HL-60 (cell line): ENCODE results near the gene SLCO2A1.

Experiments used
- DNase-seq, 2 experiments: peaks; one replicate each; pipeline ENCODE4 v3.0.0-alpha.2; 2010 to 2020; ENCODE audit warnings: low read depth in 1 of 2, low spot score in 1 of 2
- H3K27ac ChIP-seq: fragments of 250-450 bp; sonication (Bioruptor Pico); replicated peaks from 2 replicates; pipeline ENCODE4 v1.5.1; 2020; ENCODE audit warnings: mild to moderate bottlenecking, moderate library complexity
- H3K27me3 ChIP-seq: fragments of 250-450 bp; sonication (Bioruptor Pico); 2 replicates; pipeline ENCODE4 v1.5.1; 2021; ENCODE audit warnings: mild to moderate bottlenecking, moderate library complexity; ENCODE audit not compliant: insufficient read depth, poor library complexity, severe bottlenecking
- H3K4me3 ChIP-seq: replicated peaks from 2 replicates; pipeline ENCODE4 v1.5.1; 2011; ENCODE audit warnings: mild to moderate bottlenecking, control low read depth, low read length; ENCODE audit not compliant: insufficient read depth
- GABPA ChIP-seq: IDR thresholded peaks from 2 replicates; pipeline ENCODE4 v1.6.1; 2012; ENCODE audit warnings: low read depth
- POLR2AphosphoS5 ChIP-seq: IDR thresholded peaks from 2 replicates; pipeline ENCODE4 v1.6.1; 2012; ENCODE audit warnings: low read depth
- SPI1 ChIP-seq: IDR thresholded peaks from 2 replicates; pipeline ENCODE4 v1.6.1; 2012; ENCODE audit warnings: low read depth, mild to moderate bottlenecking, borderline replicate concordance
- TF ChIP-seq, protein P1 (sequence below): IDR thresholded peaks from one replicate; pipeline ENCODE4 v1.5.1; 2011; ENCODE audit warnings: low read length, control low read depth, inconsistent platforms; ENCODE audit not compliant: insufficient read depth
- TF ChIP-seq, protein P2 (sequence below): IDR thresholded peaks from 2 replicates; pipeline ENCODE4 v1.6.1; 2012; ENCODE audit warnings: low read depth; ENCODE audit not compliant: insufficient replicate concordance

Gene SLCO2A1

DNA sequence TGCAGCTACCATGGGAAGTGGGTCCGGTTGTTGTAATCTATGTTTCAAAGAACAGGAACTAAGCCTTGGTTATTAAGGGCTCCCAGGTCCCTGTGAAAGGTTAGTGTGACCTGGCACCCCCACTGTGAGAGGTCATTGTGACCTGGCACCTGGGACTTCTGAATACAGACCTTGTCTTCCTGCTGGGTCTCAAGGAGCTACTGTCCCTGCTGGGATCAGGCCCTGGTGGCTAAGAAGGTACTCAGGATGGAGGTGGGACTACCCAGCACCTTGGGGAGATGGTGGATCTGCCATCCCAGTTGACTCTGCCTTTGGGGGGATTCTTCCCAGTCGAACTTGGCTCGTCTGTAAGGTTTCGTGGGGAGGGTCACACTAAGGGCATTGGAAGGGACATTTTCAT lies 10.3 kb upstream of the SLCO2A1 start:
- no peak overlapping the region for H3K27ac ChIP-seq
- H3K4me3 ChIP-seq: no peak overlapping the region
- TF ChIP-seq GABPA (no peak), SPI1 (no peak), POLR2AphosphoS5 (no peak)
- TF ChIP-seq, protein P1, sequence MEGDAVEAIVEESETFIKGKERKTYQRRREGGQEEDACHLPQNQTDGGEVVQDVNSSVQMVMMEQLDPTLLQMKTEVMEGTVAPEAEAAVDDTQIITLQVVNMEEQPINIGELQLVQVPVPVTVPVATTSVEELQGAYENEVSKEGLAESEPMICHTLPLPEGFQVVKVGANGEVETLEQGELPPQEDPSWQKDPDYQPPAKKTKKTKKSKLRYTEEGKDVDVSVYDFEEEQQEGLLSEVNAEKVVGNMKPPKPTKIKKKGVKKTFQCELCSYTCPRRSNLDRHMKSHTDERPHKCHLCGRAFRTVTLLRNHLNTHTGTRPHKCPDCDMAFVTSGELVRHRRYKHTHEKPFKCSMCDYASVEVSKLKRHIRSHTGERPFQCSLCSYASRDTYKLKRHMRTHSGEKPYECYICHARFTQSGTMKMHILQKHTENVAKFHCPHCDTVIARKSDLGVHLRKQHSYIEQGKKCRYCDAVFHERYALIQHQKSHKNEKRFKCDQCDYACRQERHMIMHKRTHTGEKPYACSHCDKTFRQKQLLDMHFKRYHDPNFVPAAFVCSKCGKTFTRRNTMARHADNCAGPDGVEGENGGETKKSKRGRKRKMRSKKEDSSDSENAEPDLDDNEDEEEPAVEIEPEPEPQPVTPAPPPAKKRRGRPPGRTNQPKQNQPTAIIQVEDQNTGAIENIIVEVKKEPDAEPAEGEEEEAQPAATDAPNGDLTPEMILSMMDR: no peak
- TF ChIP-seq, protein P2, sequence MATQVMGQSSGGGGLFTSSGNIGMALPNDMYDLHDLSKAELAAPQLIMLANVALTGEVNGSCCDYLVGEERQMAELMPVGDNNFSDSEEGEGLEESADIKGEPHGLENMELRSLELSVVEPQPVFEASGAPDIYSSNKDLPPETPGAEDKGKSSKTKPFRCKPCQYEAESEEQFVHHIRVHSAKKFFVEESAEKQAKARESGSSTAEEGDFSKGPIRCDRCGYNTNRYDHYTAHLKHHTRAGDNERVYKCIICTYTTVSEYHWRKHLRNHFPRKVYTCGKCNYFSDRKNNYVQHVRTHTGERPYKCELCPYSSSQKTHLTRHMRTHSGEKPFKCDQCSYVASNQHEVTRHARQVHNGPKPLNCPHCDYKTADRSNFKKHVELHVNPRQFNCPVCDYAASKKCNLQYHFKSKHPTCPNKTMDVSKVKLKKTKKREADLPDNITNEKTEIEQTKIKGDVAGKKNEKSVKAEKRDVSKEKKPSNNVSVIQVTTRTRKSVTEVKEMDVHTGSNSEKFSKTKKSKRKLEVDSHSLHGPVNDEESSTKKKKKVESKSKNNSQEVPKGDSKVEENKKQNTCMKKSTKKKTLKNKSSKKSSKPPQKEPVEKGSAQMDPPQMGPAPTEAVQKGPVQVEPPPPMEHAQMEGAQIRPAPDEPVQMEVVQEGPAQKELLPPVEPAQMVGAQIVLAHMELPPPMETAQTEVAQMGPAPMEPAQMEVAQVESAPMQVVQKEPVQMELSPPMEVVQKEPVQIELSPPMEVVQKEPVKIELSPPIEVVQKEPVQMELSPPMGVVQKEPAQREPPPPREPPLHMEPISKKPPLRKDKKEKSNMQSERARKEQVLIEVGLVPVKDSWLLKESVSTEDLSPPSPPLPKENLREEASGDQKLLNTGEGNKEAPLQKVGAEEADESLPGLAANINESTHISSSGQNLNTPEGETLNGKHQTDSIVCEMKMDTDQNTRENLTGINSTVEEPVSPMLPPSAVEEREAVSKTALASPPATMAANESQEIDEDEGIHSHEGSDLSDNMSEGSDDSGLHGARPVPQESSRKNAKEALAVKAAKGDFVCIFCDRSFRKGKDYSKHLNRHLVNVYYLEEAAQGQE: no peak
- no peaks in the 10 kb centered on the region for H3K27me3 ChIP-seq
- DNase-seq: no peak

DNA sequence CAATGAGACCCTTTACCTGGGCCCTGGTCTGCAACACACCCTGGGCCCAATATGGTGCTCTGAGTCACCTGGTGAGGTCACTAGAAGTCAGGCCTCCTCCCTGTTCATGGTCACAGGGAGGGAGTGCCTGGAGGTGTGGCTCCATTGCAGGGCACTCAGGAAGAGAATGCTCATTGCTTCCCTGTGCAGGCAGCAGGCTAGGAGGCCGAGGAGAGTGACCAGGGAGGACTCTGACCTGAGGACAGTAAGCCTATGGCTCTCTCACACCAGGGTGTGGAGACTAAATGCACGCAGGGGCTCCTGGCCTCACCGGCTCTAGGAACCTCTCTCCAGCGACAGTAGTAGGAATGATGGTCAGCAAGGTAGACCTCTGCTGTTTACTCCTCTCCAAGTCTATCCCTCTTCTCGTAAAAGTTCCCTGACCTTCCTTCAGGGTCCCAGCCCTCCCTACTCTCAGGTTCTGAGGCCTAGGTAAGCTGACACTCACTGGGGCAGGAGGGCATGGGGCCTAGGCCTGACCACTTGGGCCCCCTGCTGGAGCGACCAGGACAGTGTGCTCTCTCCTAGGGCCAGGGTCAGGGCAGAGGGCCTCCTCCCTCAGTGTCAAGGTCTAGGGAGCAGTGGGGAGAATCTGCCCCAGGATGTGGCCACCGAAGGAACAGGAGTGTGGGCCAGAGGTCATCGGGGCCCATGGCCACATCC lies 9.6 kb upstream of the SLCO2A1 start:
- DNase-seq: no peak
- H3K4me3 ChIP-seq: no peak overlapping the region

DNA sequence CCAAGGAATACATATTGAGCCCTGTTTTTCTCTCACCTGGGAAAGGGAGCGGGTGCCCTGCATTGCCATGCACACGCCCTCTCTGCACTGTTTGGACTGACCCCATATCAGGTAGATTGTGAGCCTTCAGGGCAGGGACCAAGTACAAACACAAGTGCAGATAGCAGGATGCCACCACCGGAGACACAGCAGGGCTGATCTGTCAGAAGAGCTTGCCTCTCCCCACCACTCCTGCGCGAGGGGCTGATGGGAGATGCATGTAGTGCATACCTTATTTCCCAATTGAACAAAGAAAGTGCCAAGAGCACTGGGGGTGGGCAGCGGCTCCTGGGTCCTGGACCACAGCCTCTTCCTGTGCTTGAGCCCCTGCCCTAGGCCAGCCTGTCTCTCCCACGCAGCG lies 9.0 kb upstream of the SLCO2A1 start:
- Histone ChIP-seq H3K27me3 (no peaks in the 10 kb centered on the region), H3K27ac (no peak overlapping the region), H3K4me3 (no peak overlapping the region)
- no peak for DNase-seq
- TF ChIP-seq POLR2AphosphoS5 (no peak), SPI1 (no peak), GABPA (no peak)
- TF ChIP-seq, protein P1: no peak

More for the DNA sequence above, 9.6 kb upstream of the SLCO2A1 start:
- Histone ChIP-seq H3K27ac (no peak overlapping the region), H3K27me3 (no peaks in the 10 kb centered on the region)
- TF ChIP-seq, protein P2: no peak
- TF ChIP-seq GABPA: no peak
- no peak for TF ChIP-seq SPI1
- TF ChIP-seq POLR2AphosphoS5: no peak
- TF ChIP-seq, protein P1: no peak

DNA sequence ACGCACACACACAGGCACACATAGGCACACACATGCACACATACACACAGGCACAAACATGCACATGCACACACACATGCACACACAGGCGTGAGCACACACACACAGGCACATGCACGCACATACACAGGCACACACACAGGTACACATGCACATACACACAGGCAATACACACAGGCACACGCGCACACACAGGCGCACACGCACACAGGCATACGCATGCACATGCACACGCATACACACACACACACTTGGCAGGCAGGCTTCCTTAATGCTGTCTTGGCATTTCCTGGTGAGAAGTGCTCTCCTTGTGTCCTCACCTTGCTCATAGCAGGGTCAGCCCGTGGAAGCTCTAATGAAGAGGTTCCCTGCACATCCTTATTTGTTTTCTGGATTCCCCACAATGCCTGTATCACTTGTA lies 8.4 kb upstream of the SLCO2A1 start:
- no peak for TF ChIP-seq POLR2AphosphoS5
- TF ChIP-seq, protein P2: no peak
- H3K27ac ChIP-seq: no peak overlapping the region
- no peak for DNase-seq
- no peak overlapping the region for H3K4me3 ChIP-seq
- H3K27me3 ChIP-seq: no peaks in the 10 kb centered on the region
